Measurements from ENCODE around the gene SLC2A4RG. TPM values are rescaled to one million over a fixed set of nuclear protein-coding genes. Genes with fewer than 3 reads are reported as not detected.
A peak's percentile ranks its signal among the peaks of the same experiment; 100 is the strongest.

The SLC2A4RG gene
- total RNA-seq, 1 donor from 2014 or later = 38.3 TPM

DNA sequence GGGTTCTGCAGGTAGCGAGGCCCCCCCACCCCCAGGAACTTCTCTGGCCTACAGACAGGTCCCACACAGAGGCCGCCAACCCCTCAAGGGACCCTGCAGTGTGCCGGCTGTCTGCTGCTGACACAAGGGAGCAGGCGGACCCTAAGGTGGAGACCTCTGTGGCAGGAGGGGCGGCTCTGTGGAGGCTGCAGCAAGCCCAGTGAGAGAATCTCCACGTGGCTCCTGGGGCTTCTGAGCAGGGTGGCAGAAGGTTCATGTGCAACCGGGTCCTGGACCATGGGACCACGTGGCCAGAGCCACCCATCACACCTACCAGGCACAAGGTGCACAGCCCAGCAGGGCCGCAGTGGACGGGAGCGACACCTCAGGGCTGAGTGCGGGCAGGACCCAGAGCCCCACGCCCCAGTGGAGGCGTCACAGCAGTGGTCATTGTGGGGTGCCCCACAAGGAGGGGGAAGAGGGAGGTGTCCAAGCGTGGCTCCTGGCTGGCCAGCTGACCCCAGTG, 36.1 kb upstream of the SLC2A4RG start:
- Mint-ChIP-seq H3K4me3 (no peak overlapping the region), H3K27ac (no peak overlapping the region), H3K27me3 (ENCODE audit: insufficient read depth) (no peaks in the 10 kb centered on the region), H3K9me3 (no peaks in the 10 kb centered on the region), H3K36me3 (ENCODE audit: low read depth) (peaks cover 11% of the 10 kb centered on the region), H3K4me1 (ENCODE audit: low read depth) (peaks cover 9% of the 10 kb centered on the region)
- DNase-seq (ENCODE audit: low spot score) = no peak
- intact Hi-C loops (cut with micrococcal nuclease) = no loop called here

GRCh38 chr20:63703976-63704748, 35.4 kb upstream of the SLC2A4RG start:
- no peak overlapping the region for H3K4me3 Mint-ChIP-seq
- H3K4me1 Mint-ChIP-seq (ENCODE audit: low read depth) = peaks cover 16% of the 10 kb centered on the region
- no peak for DNase-seq (ENCODE audit: low spot score)
- H3K36me3 Mint-ChIP-seq (ENCODE audit: low read depth) = peaks cover 14% of the 10 kb centered on the region
- intact Hi-C loops (cut with micrococcal nuclease) = no loop called here
- no peaks in the 10 kb centered on the region for H3K9me3 Mint-ChIP-seq
- H3K27ac Mint-ChIP-seq = no peak overlapping the region
- H3K27me3 Mint-ChIP-seq (ENCODE audit: insufficient read depth) = no peaks in the 10 kb centered on the region

- DNase-seq (ENCODE audit: low spot score) = no peak
- Mint-ChIP-seq H3K27ac (no peak overlapping the region), H3K9me3 (no peaks in the 10 kb centered on the region), H3K4me1 (ENCODE audit: low read depth) (peaks cover 17% of the 10 kb centered on the region), H3K36me3 (ENCODE audit: low read depth) (peaks cover 14% of the 10 kb centered on the region), H3K4me3 (peak overlapping the region; percentile 94), H3K27me3 (ENCODE audit: insufficient read depth) (no peaks in the 10 kb centered on the region)
- intact Hi-C loops (cut with micrococcal nuclease) = no loop called here
Observed at GRCh38 chr20:63704749-63705117, 34.8 kb upstream of the SLC2A4RG start.

GRCh38 chr20:63705232-63706026, 34.1 kb upstream of the SLC2A4RG start:
- Mint-ChIP-seq H3K9me3 (no peaks in the 10 kb centered on the region), H3K4me1 (ENCODE audit: low read depth) (peaks cover 19% of the 10 kb centered on the region), H3K36me3 (ENCODE audit: low read depth) (peaks cover 17% of the 10 kb centered on the region), H3K27ac (peak overlapping the region; percentile 40), H3K27me3 (ENCODE audit: insufficient read depth) (no peaks in the 10 kb centered on the region), H3K4me3 (peak overlapping the region; percentile 94)
- no peak for DNase-seq (ENCODE audit: low spot score)
- intact Hi-C loops (cut with micrococcal nuclease) = loop anchor here (2.0 kb wide), 2 partner anchors 25 to 91 kb away; no protein-coding TSS in a partner anchor

GRCh38 chr20:63706027-63706695, 33.4 kb upstream of the SLC2A4RG start:
- intact Hi-C loops (cut with micrococcal nuclease) = loop anchor here (2.0 kb wide), 2 partner anchors 25 to 91 kb away; no protein-coding TSS in a partner anchor
- H3K27me3 Mint-ChIP-seq (ENCODE audit: insufficient read depth) = no peaks in the 10 kb centered on the region
- H3K27ac Mint-ChIP-seq = no peak overlapping the region
- H3K9me3 Mint-ChIP-seq = no peaks in the 10 kb centered on the region
- peak overlapping the region; percentile 94 for H3K4me3 Mint-ChIP-seq
- peaks cover 23% of the 10 kb centered on the region for H3K4me1 Mint-ChIP-seq (ENCODE audit: low read depth)
- H3K36me3 Mint-ChIP-seq (ENCODE audit: low read depth) = peaks cover 24% of the 10 kb centered on the region
- DNase-seq (ENCODE audit: low spot score) = no peak

DNA sequence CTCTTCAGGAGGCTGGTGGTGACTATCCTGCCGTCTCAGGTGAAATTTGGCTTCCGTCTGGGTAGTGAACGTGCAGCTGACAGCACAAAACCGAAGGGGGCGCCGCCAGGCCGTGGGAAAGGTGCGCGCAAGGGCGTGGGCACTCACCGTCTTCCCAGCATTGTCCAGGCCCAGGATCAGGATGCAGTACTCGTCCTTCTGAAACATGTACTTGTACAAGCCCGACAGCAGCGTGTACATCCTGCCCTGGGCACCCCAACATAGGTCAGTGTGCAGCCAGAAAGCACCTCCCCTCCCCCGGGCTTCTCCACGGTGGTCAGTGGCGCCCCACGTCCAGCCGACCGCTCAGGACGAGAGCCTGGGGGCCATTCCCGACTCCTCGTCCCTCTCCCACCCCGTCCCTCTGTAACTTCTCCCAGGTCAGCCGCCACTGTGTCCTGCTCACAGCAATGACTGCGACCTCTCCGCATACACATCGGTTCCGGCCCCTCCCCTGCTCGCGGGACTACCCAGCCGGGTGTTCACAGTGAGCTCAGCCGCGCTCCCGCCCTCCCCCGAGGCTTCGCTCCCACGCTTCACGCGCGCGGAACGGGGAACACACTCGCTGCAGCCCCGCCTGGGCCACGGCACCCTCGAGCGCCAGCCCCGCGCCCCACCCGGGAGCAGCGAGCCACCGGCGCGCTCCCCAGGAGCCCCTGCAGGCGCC, 32.6 kb upstream of the SLC2A4RG start:
- Mint-ChIP-seq H3K27ac (peak overlapping the region; percentile 86), H3K36me3 (ENCODE audit: low read depth) (peaks cover 33% of the 10 kb centered on the region), H3K4me1 (ENCODE audit: low read depth) (peaks cover 24% of the 10 kb centered on the region), H3K4me3 (peak overlapping the region; percentile 94), H3K9me3 (no peaks in the 10 kb centered on the region), H3K27me3 (ENCODE audit: insufficient read depth) (no peaks in the 10 kb centered on the region)
- DNase-seq (ENCODE audit: low spot score) = peak; percentile 49
- intact Hi-C loops (cut with micrococcal nuclease) = loop anchor here (1.0 to 2.0 kb wide), 8 partner anchors 24 to 356 kb away; partner anchors contain the start of genes RTEL1, TCEA2, TPD52L2 and UCKL1

DNA sequence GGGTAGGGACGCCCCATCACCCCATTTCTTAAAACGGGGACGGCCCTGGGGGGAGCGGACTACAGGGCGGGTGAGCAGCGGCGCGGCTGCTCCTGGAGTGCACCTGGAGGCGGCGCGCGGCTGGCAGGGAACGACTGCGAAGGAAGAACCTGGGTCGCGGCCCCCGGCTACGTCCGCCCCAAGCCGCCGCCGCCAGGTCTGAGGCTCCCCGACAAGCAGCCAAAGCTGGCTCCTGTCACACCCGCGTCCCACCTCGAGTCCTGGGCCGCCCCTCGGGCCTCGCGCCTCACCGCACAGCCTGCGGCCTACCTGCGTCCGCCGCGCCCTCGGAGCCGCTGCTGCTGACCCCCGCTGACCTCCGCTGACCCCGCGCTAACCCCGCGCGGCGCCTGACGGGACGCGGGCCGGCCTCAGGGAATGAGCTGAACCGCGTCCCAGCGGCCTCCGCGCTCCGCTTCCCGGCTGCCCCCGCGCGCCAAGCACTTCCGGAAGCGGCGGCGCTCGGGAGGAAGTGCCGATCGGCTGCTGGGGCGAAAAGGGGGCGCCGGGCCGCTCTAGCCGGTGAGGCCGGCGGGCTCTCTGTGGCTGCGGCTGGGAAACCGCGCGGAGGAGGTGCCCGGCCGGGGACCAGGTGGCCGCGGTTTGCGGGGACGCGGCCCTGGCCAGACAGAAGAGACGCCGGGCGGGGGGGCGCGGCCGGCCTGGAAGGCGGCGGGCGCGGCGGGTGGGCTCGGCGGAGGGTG, 31.8 kb upstream of the SLC2A4RG start, which contains the start of the genes ARFRP1 and ZGPAT:
Gene ARFRP1, minus strand, starts transcription at position 419 of the 743 bp plus-strand sequence. CDS start 885 bp downstream, outside the sequence.
Gene ZGPAT, plus strand, starts transcription at position 482 of the 743 bp plus-strand sequence. CDS start 542 bp downstream, outside the sequence.
- Mint-ChIP-seq H3K4me3 (peak within 1 kb of the TSS; percentile 94), H3K4me1 (ENCODE audit: low read depth) (peaks cover 31% of the 10 kb centered on the region), H3K27ac (peak within 1 kb of the TSS; percentile 86), H3K27me3 (ENCODE audit: insufficient read depth) (no peaks in the 10 kb centered on the region), H3K36me3 (ENCODE audit: low read depth) (peaks cover 39% of the 10 kb centered on the region), H3K9me3 (no peaks in the 10 kb centered on the region)
- intact Hi-C loops (cut with micrococcal nuclease) = loop anchor here (1.0 to 2.0 kb wide), 9 partner anchors 23 to 356 kb away; partner anchors contain the start of genes PTK6, RTEL1, TCEA2 and TPD52L2
- peak; percentile 88 for DNase-seq (ENCODE audit: low spot score)

DNA sequence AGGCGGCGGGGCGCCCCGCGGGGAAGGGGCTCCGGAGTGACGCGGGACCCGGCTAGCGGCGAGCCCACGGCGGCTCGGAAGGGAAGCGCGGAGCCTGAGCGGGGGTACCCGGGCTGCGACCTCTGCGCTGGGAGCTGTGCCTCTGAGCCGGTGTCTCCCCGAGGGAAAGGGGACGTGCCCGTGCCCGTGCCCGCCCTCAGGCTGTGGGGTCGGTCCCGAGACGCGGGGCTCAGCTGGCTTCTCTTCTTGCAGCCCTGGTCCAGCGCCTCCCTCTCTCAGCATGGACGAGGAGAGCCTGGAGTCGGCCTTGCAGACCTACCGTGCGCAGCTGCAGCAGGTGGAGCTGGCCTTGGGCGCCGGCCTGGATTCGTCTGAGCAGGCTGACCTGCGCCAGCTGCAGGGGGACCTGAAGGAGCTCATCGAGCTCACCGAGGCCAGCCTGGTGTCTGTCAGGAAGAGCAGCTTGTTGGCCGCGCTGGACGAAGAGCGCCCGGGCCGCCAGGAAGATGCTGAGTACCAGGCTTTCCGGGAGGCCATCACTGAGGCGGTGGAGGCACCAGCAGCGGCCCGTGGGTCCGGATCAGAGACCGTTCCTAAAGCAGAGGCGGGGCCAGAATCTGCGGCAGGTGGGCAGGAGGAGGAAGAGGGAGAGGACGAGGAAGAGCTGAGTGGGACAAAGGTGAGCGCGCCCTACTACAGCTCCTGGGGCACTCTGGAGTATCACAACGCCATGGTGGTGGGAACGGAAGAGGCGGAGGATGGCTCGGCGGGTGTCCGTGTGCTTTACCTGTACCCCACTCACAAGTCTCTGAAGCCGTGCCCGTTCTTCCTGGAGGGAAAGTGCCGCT, 31.1 kb upstream of the SLC2A4RG start:
- Mint-ChIP-seq H3K4me3 (peak overlapping the region; percentile 86), H3K27me3 (ENCODE audit: insufficient read depth) (no peaks in the 10 kb centered on the region), H3K27ac (peak overlapping the region; percentile 68), H3K36me3 (ENCODE audit: low read depth) (peaks cover 40% of the 10 kb centered on the region), H3K4me1 (ENCODE audit: low read depth) (peaks cover 34% of the 10 kb centered on the region), H3K9me3 (no peaks in the 10 kb centered on the region)
- intact Hi-C loops (cut with micrococcal nuclease) = loop anchor here (2.0 kb wide), 1 partner anchor 172 kb away; the partner anchor contains the start of gene PTK6
- DNase-seq (ENCODE audit: low spot score) = no peak

GRCh38 chr20:63709149-63709527, 30.4 kb upstream of the SLC2A4RG start:
- peaks cover 34% of the 10 kb centered on the region for H3K4me1 Mint-ChIP-seq (ENCODE audit: low read depth)
- H3K36me3 Mint-ChIP-seq (ENCODE audit: low read depth) = peaks cover 43% of the 10 kb centered on the region
- H3K27ac Mint-ChIP-seq = no peak overlapping the region
- DNase-seq (ENCODE audit: low spot score) = no peak
- no peaks in the 10 kb centered on the region for H3K9me3 Mint-ChIP-seq
- intact Hi-C loops (cut with micrococcal nuclease) = loop anchor here (2.0 kb wide), 1 partner anchor 172 kb away; the partner anchor contains the start of gene PTK6
- H3K27me3 Mint-ChIP-seq (ENCODE audit: insufficient read depth) = no peaks in the 10 kb centered on the region
- H3K4me3 Mint-ChIP-seq = peak overlapping the region; percentile 86

DNA sequence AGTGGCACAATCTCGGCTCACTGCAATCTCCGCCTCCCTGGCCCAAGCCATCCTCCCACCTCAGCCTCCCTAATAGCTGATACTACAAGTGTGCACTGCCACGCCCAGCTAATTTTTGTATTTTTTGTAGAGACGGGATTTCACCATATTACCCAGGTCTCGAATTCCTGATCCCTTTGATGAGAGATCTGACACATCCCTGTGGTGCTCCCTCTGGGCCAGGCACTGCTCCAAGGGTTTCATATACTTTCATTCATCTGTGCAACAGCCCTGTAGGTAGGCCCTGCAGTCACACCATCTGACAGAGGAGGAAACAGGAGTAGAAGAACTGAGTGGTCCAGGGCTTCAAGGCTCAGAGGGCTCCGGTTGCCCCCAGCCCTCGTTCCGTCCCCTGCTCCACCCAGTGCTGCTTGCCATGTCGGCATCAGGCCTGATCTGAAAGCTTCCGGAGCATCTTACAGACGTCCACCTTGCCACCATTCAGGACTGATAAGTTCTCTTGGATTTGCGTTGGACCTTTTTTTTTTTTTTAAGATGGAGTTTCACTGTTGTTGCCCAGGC, 28.4 kb upstream of the SLC2A4RG start:
- H3K36me3 Mint-ChIP-seq (ENCODE audit: low read depth) = peaks cover 54% of the 10 kb centered on the region
- peaks cover 34% of the 10 kb centered on the region for H3K4me1 Mint-ChIP-seq (ENCODE audit: low read depth)
- H3K4me3 Mint-ChIP-seq = peak overlapping the region; percentile 71
- H3K27me3 Mint-ChIP-seq (ENCODE audit: insufficient read depth) = no peaks in the 10 kb centered on the region
- peaks cover 2% of the 10 kb centered on the region for H3K9me3 Mint-ChIP-seq
- DNase-seq (ENCODE audit: low spot score) = no peak
- no peak overlapping the region for H3K27ac Mint-ChIP-seq
- intact Hi-C loops (cut with micrococcal nuclease) = no loop called here
